WTC11 (cell line): ENCODE results near the gene SEC11A. TPM values are rescaled to one million over a fixed set of nuclear protein-coding genes. Genes with fewer than 3 reads are reported as not detected.

Experiments used
- ATAC-seq: fragments of 200-7000 bp; cut with Tn5 transposase; 2 replicates; pipeline ENCODE4 v1.10.0; 2021; ENCODE audit warnings: mild to moderate bottlenecking, moderate library complexity
- CTCF ChIA-PET: fragments of 300-600 bp; sonication (Branson Sonifier 250); formaldehyde crosslinking; loops from one replicate; lab custom pipeline; 2021; ENCODE audit warnings: antibody characterized with exemption; lab: Charles Lee
- POLR2A ChIA-PET: fragments of 350-600 bp; sonication (Branson Sonifier 250); formaldehyde crosslinking; loops from one replicate; lab custom pipeline; 2021; ENCODE audit warnings: antibody characterized with exemption; lab: Charles Lee
- DNase-seq: peaks from one replicate; pipeline ENCODE4 v3.0.0; 2021; ENCODE audit warnings: low spot score
- H3K27ac Mint-ChIP-seq: 2 replicates; pipeline ENCODE4 v1.8.0; 2021; ENCODE audit warnings: mixed read lengths
- H3K27me3 Mint-ChIP-seq: 2 replicates; pipeline ENCODE4 v1.8.0; 2021; ENCODE audit warnings: low read depth, mild to moderate bottlenecking, moderate library complexity, mixed read lengths
- H3K36me3 Mint-ChIP-seq: 2 replicates; pipeline ENCODE4 v1.8.0; 2021; ENCODE audit warnings: mixed read lengths
- H3K4me1 Mint-ChIP-seq: 2 replicates; pipeline ENCODE4 v1.8.0; 2022; ENCODE audit warnings: mixed read lengths
- H3K4me3 Mint-ChIP-seq: 2 replicates; pipeline ENCODE4 v1.8.0; 2021; ENCODE audit warnings: mild to moderate bottlenecking, moderate library complexity, mixed read lengths
- H3K9me3 Mint-ChIP-seq: 2 replicates; pipeline ENCODE4 v1.8.0; 2021; ENCODE audit warnings: mixed read lengths
- CREM ChIP-seq: sonication (generic); formaldehyde crosslinking; IDR thresholded peaks from 2 replicates; pipeline ENCODE4 v1.8.1; 2022; ENCODE audit warnings: mild to moderate bottlenecking, missing genetic modification reagents, moderate library complexity
- EMX1 ChIP-seq: fragments of 250-450 bp; sonication (Bioruptor Pico); IDR thresholded peaks from 2 replicates; pipeline ENCODE4 v1.8.0; 2021; ENCODE audit warnings: mild to moderate bottlenecking
- ETV6 ChIP-seq: sonication (generic); formaldehyde crosslinking; IDR thresholded peaks from 2 replicates; pipeline ENCODE4 v1.8.1; 2022; ENCODE audit warnings: mild to moderate bottlenecking, missing genetic modification reagents
- GABPB1 ChIP-seq: sonication (generic); formaldehyde crosslinking; IDR thresholded peaks from 2 replicates; pipeline ENCODE4 v1.8.1; 2023; ENCODE audit warnings: mild to moderate bottlenecking, missing genetic modification reagents
- MYBL2 ChIP-seq: sonication (generic); formaldehyde crosslinking; IDR thresholded peaks from 2 replicates; pipeline ENCODE4 v1.8.1; 2023; ENCODE audit warnings: mild to moderate bottlenecking, moderate library complexity, missing genetic modification reagents
- TEAD1 ChIP-seq: sonication (generic); formaldehyde crosslinking; IDR thresholded peaks from 2 replicates; pipeline ENCODE4 v1.8.0; 2022; ENCODE audit warnings: mild to moderate bottlenecking, missing genetic modification reagents
- ZNF121 ChIP-seq: sonication (generic); formaldehyde crosslinking; IDR thresholded peaks from 2 replicates; pipeline ENCODE4 v1.8.0; 2023; ENCODE audit warnings: missing genetic modification reagents
- ZNF138 ChIP-seq: sonication (generic); formaldehyde crosslinking; conservative IDR thresholded peaks from 2 replicates; pipeline ENCODE4 v1.8.1; 2022; ENCODE audit warnings: mild to moderate bottlenecking, moderate library complexity, missing genetic modification reagents
- ZNF219 ChIP-seq: sonication (generic); formaldehyde crosslinking; IDR thresholded peaks from 2 replicates; pipeline ENCODE4 v1.8.0; 2023; ENCODE audit warnings: missing genetic modification reagents, mild to moderate bottlenecking, borderline replicate concordance
- ZNF263 ChIP-seq: sonication (generic); formaldehyde crosslinking; IDR thresholded peaks from 2 replicates; pipeline ENCODE4 v1.8.1; 2022; ENCODE audit warnings: low read depth, mild to moderate bottlenecking, moderate library complexity, missing genetic modification reagents
- total RNA-seq: library from RNA; stranded (reverse); gene quantifications from 3 replicates; pipeline ENCODE4 v1.2.3, GENCODE V29; 2021
- TF ChIP-seq, protein P1 (sequence below): sonication (generic); formaldehyde crosslinking; IDR thresholded peaks from 2 replicates; pipeline ENCODE4 v1.8.0; 2022; ENCODE audit warnings: mild to moderate bottlenecking, missing genetic modification reagents
- TF ChIP-seq, protein P2 (sequence below): sonication (generic); formaldehyde crosslinking; IDR thresholded peaks from 2 replicates; pipeline ENCODE4 v1.8.1; 2022; ENCODE audit warnings: mild to moderate bottlenecking, moderate library complexity, missing genetic modification reagents
- TF ChIP-seq, protein P3 (sequence below): sonication (generic); formaldehyde crosslinking; IDR thresholded peaks from 2 replicates; pipeline ENCODE4 v1.8.0; 2023; ENCODE audit warnings: mild to moderate bottlenecking, missing genetic modification reagents
- TF ChIP-seq, protein P4 (sequence below): fragments of 250-450 bp; sonication (Bioruptor Pico); conservative IDR thresholded peaks from 2 replicates; pipeline ENCODE4 v1.9.0; 2021; ENCODE audit warnings: mild to moderate bottlenecking
- TF ChIP-seq, protein P5 (sequence below): sonication (generic); formaldehyde crosslinking; IDR thresholded peaks from 2 replicates; pipeline ENCODE4 v1.8.1; 2023; ENCODE audit warnings: mild to moderate bottlenecking, moderate library complexity, missing genetic modification reagents
- TF ChIP-seq, protein P6 (sequence below): sonication (generic); formaldehyde crosslinking; IDR thresholded peaks from 2 replicates; pipeline ENCODE4 v1.8.0; 2023; ENCODE audit warnings: missing genetic modification reagents, mild to moderate bottlenecking, borderline replicate concordance
- TF ChIP-seq, protein P7 (sequence below): sonication (generic); formaldehyde crosslinking; IDR thresholded peaks from 2 replicates; pipeline ENCODE4 v1.8.0; 2022; ENCODE audit warnings: mild to moderate bottlenecking, missing genetic modification reagents

Gene SEC11A
- total RNA-seq, 1 experiment from 2014 or later = 214 TPM

DNA sequence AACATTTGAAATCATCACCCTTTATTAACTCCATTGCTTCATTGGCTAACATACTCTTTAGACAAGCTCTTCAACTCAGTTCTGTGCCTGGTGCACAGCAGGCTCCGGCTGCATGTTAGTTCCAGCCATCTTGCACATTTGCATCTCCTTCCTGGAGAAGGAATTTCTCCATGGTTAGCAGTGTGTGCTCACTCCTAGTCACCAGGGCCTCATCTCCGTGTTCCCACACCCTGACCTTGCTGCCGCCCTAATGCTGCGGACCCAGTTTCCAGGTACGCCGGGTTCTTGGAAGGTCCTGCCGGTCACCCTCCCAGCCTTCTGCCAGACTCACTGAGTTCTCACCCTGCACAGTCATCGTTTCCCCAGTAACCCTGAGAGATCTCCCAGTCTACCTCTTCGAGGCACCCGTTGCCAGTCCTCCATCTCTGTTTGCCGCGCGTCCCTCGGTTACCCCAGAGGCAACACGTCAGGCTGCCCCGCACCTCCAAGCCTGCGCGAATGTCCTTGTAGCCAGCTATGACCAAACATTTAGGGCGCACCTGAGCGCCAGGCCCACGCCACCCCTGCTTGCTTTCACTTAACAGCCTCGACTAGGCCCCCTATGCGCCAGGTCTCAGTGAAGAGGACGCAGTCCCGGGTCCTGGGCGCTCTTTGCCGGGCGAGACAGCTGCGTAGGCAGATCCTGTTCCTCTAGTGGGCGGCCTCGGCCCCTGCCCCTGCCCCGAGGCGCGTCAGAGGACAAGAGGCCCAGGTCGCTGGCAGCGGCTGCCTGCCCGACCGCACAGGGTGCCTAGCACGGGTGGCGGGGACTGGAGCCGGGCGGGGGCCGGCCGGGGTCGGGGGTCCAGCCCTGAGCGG, 31.7 kb upstream of the SEC11A start:
- peak overlapping the region; percentile 90 for H3K4me3 Mint-ChIP-seq
- peaks cover 39% of the 10 kb centered on the region for H3K4me1 Mint-ChIP-seq
- CTCF ChIA-PET = interaction anchor here (0.6 to 1.6 kb wide), 5 partner anchors 12 to 187 kb away, joined by 3 to 9 read pairs (median 3); partner anchors contain the start of gene SEC11A
- DNase-seq = peak; percentile 74
- POLR2A ChIA-PET = interaction anchor here (0.6 to 2.1 kb wide), 7 partner anchors 10 to 62 kb away, joined by 3 to 18 read pairs (median 4); partner anchors contain the start of gene SEC11A
- ATAC-seq = peak; percentile 65
- H3K27ac Mint-ChIP-seq = peak overlapping the region; percentile 99
- no peaks in the 10 kb centered on the region for H3K9me3 Mint-ChIP-seq
- no peaks in the 10 kb centered on the region for H3K36me3 Mint-ChIP-seq
- H3K27me3 Mint-ChIP-seq = no peaks in the 10 kb centered on the region
- TF ChIP-seq, protein P1, sequence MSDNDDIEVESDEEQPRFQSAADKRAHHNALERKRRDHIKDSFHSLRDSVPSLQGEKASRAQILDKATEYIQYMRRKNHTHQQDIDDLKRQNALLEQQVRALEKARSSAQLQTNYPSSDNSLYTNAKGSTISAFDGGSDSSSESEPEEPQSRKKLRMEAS (CRISPR knock-in tag) = peak; percentile 41; the same call in 1 of the 2 replicates
- TF ChIP-seq CREM (CRISPR knock-in tag) (peak; percentile 62; the same call in 1 of the 2 replicates), ZNF219 (CRISPR knock-in tag) (0 out of 2 replicates have a peak, but pooled peaks have one; percentile 32), MYBL2 (CRISPR knock-in tag) (0 out of 2 replicates have a peak, but pooled peaks have one; percentile 9), ZNF121 (CRISPR knock-in tag) (peak; percentile 67; the same call in 1 of the 2 replicates), ZNF263 (CRISPR knock-in tag) (0 out of 2 replicates have a peak, but pooled peaks have one; percentile 44), ZNF138 (CRISPR knock-in tag) (no peak), ETV6 (peak; percentile 10; the same call in 1 of the 2 replicates), TEAD1 (0 out of 2 replicates have a peak, but pooled peaks have one; percentile 15), EMX1 (CRISPR knock-in tag) (no peak), GABPB1 (CRISPR knock-in tag) (0 out of 2 replicates have a peak, but pooled peaks have one; percentile 39)
- TF ChIP-seq, protein P2, sequence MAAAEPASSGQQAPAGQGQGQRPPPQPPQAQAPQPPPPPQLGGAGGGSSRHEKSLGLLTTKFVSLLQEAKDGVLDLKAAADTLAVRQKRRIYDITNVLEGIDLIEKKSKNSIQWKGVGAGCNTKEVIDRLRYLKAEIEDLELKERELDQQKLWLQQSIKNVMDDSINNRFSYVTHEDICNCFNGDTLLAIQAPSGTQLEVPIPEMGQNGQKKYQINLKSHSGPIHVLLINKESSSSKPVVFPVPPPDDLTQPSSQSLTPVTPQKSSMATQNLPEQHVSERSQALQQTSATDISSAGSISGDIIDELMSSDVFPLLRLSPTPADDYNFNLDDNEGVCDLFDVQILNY = 0 out of 2 replicates have a peak, but pooled peaks have one; percentile 24
- TF ChIP-seq, protein P3, sequence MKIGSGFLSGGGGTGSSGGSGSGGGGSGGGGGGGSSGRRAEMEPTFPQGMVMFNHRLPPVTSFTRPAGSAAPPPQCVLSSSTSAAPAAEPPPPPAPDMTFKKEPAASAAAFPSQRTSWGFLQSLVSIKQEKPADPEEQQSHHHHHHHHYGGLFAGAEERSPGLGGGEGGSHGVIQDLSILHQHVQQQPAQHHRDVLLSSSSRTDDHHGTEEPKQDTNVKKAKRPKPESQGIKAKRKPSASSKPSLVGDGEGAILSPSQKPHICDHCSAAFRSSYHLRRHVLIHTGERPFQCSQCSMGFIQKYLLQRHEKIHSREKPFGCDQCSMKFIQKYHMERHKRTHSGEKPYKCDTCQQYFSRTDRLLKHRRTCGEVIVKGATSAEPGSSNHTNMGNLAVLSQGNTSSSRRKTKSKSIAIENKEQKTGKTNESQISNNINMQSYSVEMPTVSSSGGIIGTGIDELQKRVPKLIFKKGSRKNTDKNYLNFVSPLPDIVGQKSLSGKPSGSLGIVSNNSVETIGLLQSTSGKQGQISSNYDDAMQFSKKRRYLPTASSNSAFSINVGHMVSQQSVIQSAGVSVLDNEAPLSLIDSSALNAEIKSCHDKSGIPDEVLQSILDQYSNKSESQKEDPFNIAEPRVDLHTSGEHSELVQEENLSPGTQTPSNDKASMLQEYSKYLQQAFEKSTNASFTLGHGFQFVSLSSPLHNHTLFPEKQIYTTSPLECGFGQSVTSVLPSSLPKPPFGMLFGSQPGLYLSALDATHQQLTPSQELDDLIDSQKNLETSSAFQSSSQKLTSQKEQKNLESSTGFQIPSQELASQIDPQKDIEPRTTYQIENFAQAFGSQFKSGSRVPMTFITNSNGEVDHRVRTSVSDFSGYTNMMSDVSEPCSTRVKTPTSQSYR (CRISPR knock-in tag) = no peak
- TF ChIP-seq, protein P4, sequence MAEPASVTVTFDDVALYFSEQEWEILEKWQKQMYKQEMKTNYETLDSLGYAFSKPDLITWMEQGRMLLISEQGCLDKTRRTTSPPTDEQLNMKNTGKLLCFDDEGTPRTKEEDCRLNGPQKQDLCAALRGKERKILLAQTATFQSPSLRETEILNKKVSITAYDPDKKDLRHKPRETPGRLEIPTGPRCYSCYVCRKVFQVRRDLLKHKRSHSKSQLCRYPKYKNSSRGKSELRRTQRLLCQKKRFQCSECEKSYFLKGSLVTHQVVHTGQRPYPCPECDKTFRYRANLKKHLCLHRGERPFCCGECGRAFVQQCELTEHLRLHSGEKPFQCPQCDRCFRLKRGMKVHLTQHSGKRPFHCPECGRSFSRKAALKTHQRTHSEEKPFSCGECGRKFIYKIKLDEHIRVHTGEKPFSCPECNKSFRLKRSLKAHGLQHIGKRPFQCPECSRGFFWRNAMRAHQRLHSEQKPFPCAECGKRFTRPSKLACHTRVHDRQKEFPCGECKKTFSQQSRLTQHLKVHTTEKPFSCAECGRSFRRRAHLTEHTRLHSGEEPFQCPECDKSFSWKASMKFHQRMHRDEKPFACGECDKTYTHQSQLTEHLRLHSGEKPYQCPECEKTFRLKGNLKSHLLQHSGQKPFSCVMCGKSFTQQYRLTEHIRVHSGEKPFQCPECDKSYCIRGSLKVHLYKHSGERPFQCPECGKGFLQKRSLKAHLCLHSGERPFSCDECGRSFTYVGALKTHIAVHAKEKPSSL (CRISPR knock-in tag) = no peak
- TF ChIP-seq, protein P5, sequence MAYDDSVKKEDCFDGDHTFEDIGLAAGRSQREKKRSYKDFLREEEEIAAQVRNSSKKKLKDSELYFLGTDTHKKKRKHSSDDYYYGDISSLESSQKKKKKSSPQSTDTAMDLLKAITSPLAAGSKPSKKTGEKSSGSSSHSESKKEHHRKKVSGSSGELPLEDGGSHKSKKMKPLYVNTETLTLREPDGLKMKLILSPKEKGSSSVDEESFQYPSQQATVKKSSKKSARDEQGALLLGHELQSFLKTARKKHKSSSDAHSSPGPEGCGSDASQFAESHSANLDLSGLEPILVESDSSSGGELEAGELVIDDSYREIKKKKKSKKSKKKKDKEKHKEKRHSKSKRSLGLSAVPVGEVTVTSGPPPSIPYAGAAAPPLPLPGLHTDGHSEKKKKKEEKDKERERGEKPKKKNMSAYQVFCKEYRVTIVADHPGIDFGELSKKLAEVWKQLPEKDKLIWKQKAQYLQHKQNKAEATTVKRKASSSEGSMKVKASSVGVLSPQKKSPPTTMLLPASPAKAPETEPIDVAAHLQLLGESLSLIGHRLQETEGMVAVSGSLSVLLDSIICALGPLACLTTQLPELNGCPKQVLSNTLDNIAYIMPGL (CRISPR knock-in tag) = peak; percentile 92; the same call in 1 of the 2 replicates
- TF ChIP-seq, protein P6, sequence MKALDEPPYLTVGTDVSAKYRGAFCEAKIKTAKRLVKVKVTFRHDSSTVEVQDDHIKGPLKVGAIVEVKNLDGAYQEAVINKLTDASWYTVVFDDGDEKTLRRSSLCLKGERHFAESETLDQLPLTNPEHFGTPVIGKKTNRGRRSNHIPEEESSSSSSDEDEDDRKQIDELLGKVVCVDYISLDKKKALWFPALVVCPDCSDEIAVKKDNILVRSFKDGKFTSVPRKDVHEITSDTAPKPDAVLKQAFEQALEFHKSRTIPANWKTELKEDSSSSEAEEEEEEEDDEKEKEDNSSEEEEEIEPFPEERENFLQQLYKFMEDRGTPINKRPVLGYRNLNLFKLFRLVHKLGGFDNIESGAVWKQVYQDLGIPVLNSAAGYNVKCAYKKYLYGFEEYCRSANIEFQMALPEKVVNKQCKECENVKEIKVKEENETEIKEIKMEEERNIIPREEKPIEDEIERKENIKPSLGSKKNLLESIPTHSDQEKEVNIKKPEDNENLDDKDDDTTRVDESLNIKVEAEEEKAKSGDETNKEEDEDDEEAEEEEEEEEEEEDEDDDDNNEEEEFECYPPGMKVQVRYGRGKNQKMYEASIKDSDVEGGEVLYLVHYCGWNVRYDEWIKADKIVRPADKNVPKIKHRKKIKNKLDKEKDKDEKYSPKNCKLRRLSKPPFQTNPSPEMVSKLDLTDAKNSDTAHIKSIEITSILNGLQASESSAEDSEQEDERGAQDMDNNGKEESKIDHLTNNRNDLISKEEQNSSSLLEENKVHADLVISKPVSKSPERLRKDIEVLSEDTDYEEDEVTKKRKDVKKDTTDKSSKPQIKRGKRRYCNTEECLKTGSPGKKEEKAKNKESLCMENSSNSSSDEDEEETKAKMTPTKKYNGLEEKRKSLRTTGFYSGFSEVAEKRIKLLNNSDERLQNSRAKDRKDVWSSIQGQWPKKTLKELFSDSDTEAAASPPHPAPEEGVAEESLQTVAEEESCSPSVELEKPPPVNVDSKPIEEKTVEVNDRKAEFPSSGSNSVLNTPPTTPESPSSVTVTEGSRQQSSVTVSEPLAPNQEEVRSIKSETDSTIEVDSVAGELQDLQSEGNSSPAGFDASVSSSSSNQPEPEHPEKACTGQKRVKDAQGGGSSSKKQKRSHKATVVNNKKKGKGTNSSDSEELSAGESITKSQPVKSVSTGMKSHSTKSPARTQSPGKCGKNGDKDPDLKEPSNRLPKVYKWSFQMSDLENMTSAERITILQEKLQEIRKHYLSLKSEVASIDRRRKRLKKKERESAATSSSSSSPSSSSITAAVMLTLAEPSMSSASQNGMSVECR (CRISPR knock-in tag) = peak; percentile 43; the same call in 1 of the 2 replicates
- TF ChIP-seq, protein P7, sequence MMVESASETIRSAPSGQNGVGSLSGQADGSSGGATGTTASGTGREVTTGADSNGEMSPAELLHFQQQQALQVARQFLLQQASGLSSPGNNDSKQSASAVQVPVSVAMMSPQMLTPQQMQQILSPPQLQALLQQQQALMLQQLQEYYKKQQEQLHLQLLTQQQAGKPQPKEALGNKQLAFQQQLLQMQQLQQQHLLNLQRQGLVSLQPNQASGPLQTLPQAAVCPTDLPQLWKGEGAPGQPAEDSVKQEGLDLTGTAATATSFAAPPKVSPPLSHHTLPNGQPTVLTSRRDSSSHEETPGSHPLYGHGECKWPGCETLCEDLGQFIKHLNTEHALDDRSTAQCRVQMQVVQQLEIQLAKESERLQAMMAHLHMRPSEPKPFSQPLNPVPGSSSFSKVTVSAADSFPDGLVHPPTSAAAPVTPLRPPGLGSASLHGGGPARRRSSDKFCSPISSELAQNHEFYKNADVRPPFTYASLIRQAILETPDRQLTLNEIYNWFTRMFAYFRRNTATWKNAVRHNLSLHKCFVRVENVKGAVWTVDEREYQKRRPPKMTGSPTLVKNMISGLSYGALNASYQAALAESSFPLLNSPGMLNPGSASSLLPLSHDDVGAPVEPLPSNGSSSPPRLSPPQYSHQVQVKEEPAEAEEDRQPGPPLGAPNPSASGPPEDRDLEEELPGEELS (CRISPR knock-in tag) = peak; percentile 15; the same call in 1 of the 2 replicates
